GM21786 (cell line): ENCODE measurements around the gene OBI1.

Experiments used
- ATAC-seq: cut with Tn5 transposase; IDR thresholded peaks from one replicate; pipeline ENCODE4 v1.9.1; 2021; ENCODE audit not compliant: unreplicated experiment

OBI1 gene

GRCh38 chr13:78604782-78605611 lies 54.0 kb downstream of the OBI1 start:
- no peak for ATAC-seq

GRCh38 chr13:78603240-78603957 lies 55.6 kb downstream of the OBI1 start, which contains the start of gene POU4F1:
POU4F1 (minus strand) TSS chr13:78603552; CDS start chr13:78603326, 226 bp downstream.
- ATAC-seq = peak; percentile 71

GRCh38 chr13:78602561-78603239 lies 56.3 kb downstream of the OBI1 start:
- peak; percentile 19 for ATAC-seq

GRCh38 chr13:78601874-78602560 lies 56.9 kb downstream of the OBI1 start:
- no peak for ATAC-seq

- ATAC-seq = no peak
These were observed 57.7 kb downstream of the OBI1 start for GRCh38 chr13:78601124-78601873.

- no peak for ATAC-seq
These were observed 58.6 kb downstream of the OBI1 start for GRCh38 chr13:78600280-78600883.

- no peak for ATAC-seq
These were observed 59.2 kb downstream of the OBI1 start for GRCh38 chr13:78599645-78600279.

- no peak for ATAC-seq
These were observed 59.9 kb downstream of the OBI1 start for GRCh38 chr13:78598966-78599644.

GRCh38 chr13:78598116-78598781 lies 60.7 kb downstream of the OBI1 start:
- ATAC-seq = no peak

GRCh38 chr13:78597602-78597932 lies 61.4 kb downstream of the OBI1 start:
- no peak for ATAC-seq

GRCh38 chr13:78596736-78597601 lies 62.0 kb downstream of the OBI1 start:
- ATAC-seq = no peak

- no peak for ATAC-seq
These were observed 62.6 kb downstream of the OBI1 start for GRCh38 chr13:78596399-78596735.

- no peak for ATAC-seq
These were observed 63.2 kb downstream of the OBI1 start for GRCh38 chr13:78595495-78596398.

GRCh38 chr13:78594456-78594975 lies 64.4 kb downstream of the OBI1 start:
- no peak for ATAC-seq

GRCh38 chr13:78593652-78594455 lies 65.1 kb downstream of the OBI1 start:
- no peak for ATAC-seq

GRCh38 chr13:78593129-78593528 lies 65.8 kb downstream of the OBI1 start:
- no peak for ATAC-seq
